CD4-positive, alpha-beta T cell treated with Interleukin-10 for 1 hour (primary cell): ENCODE measurements around the gene TPH1.

Source experiments
- DNase-seq: peaks from one replicate; pipeline ENCODE4 v3.0.0-alpha.2; 2020

TPH1 gene

GRCh38 chr11:18046116-18046777 is at the start of gene TPH1:
TPH1 (minus strand) TSS chr11:18046269; CDS start chr11:18040762, 5,507 bp downstream.
- no peak for DNase-seq

DNA sequence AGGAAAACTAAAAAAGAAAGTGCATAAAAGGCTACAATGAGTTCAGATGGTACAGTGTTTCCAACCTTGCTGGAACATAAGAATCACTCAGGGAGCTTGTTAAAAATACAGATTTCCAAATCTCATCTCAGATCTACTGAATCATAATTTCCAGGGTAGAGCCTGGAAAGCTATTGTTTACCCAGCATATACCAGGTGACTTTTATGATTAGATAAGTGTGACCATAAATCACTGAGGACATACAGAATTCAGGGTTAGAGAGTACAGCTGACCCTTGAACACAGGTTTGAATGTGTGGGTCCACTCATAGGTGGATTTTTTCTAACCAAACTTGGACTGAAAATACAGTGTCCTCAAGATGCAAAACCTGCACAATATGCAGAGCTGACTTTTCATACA is 47.9 kb upstream of the TPH1 start:
- DNase-seq, result no peak

- DNase-seq, result no peak
These were observed 45.7 kb upstream of the TPH1 start for GRCh38 chr11:18091731-18092130.

DNA sequence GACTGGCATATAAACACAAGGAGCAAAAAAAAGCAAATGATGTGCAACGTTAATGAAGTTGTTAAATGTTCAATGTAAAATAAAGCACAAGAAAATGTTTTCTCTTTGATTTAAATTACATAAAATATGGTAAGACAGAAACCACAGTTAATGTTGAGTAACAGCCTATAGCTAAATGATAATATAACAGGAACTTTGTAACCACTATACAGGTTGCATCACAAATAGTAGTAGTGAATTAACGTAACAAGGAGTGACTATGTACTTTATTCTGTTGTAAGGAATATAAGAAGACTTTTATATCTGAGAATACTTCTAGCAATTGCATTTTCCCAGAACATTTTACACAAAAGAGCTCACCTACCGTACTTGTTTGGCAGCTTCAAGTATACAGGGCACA is 42.9 kb upstream of the TPH1 start:
- no peak for DNase-seq

- no peak for DNase-seq
These were observed 42.3 kb upstream of the TPH1 start for GRCh38 chr11:18088366-18088765.

- no peak for DNase-seq
These were observed 35.5 kb upstream of the TPH1 start for GRCh38 chr11:18081551-18081950.

DNA sequence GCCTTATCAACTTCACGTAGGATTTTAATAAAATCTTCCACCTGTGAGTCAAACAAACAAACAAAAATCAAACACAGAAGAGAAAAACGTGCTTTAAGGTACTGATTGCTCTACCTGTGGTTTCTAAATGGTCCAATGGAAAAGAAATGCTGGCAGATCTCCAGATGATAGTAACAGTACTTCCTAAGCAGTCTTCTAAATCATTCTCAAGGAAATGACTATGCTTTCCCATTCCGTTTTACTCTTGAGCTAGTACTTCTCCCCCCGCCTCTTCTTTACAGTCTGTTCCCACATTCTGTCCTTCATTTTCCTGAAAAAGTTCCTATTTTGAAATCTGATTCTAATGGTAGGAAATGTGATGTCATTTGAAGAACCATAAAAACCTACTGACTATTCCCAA is 34.4 kb upstream of the TPH1 start:
- no peak for DNase-seq

DNA sequence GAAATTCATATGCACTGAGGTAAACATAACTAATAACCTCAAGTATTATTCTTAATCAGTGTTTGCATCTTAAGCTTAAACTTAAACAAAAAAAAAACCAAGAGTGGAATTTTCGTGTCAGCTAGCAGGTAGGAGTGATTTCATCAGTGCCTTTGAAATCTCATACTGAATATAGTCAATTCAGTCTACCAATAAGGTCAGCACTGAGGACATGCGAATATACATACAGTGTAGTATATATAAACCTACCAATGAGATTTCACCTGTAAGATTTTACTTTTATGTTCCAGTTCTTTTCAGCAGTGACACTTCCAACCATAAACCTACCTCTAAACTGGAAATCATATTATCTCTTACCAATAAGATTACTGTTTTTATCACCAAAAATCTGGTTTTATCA is 32.8 kb upstream of the TPH1 start:
- DNase-seq, result no peak

DNA sequence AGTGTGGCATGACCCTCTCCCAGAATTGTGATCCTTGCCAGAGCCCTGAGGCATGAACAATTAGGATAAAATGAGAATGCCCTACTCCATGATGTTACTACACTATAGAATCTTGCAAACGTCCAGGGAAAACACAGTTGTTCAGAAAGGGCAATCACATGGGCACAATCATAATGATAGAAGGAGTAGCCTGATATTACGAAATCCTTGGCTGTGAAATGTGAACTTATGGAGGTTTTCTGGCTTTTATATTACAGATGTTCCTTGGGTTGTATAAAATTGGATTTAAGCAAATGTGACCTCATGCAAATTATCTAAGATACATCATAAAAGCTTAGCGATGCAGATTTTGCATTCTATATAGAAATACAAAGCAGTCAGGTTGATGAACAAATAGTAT is 29.4 kb upstream of the TPH1 start:
- no peak for DNase-seq

- DNase-seq, result no peak
These were observed 25.1 kb upstream of the TPH1 start for GRCh38 chr11:18071098-18071705.

DNA sequence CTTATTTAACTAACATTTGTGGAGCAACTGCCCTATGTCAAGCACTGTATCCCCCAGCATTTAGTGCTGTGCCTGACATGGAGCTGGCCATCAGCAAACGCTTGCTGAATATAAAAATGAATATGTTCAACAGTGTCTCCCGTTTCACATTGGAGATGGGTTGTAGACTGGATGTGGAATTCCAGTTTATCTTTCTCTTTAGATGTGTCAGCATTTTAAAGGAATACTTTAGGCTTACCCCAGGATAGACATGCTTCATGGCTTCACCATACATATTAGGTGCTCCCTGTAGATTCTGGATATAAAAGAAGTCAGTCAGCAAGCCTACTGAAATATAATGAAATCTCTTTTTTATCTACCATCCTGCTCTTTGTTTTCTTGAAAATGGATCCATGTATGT is 21.3 kb upstream of the TPH1 start:
- no peak for DNase-seq

GRCh38 chr11:18066626-18067025 is 20.6 kb upstream of the TPH1 start:
- no peak for DNase-seq

DNA sequence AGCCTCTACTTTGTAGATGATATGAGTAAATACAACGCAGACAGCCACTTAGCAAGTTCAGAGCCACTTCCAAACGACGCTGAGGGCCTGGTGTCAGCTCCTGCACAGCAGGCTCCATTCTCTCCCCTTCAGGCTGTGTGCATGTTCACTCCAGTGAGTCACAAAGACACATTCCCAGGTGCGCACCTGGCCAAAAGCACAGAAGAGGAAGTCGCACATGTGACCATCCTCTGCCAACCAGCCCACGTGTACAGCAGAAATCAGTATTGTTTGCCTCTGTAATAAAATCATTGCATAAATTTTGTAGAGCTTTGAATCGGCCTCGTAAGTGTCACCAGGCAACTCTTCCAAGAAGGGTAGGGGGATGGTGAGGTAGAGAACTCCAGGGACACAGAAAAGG is 19.5 kb upstream of the TPH1 start:
- no peak for DNase-seq

DNA sequence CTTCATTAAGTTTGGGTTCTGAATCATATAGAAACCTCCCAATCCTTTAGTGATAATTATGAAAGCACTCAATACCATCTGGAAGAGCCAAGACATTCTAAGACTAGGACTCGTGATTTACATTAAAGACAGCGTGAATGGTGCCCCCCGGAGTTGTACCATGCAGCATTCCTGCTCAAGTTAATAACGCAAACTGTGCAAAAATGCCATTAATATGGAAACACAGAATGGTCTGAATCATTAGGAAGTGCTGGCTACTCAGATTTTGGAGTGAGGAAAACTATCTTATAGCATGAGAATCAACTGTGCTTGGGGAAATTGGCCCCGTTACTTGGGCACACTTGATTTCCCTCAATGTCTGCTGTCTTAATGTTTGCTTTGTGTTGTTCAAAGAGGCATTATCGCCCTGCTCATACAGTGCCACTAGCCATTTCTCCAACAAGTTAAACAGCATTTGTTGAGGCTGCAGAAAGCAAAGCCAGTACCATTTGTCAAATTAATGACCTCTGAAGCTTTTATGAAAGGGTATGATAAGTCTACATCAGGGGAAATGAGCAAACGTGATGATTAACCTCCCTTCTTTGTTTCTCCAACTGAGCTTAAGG is 18.5 kb upstream of the TPH1 start:
- DNase-seq, result no peak

GRCh38 chr11:18063862-18064434 is 17.9 kb upstream of the TPH1 start:
- no peak for DNase-seq

DNA sequence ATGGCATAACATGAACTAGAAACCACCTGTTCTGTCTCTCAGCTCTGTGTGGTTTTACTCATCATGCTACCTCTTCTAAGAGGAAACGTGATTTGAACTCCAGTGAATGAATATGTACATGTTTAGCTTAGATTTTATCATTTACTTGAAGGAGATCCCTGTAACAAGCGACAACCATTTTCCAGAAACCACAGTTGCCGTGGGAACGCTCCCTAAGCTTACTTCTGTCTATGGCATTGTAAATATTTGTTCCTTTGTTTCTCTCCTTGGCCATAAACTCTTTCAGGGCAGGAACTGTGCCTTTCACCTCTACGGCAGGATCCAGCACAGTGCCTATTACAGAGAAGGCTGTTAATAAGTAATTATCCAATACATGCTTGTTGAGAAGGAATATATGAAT is 17.1 kb upstream of the TPH1 start:
- DNase-seq, result no peak

- no peak for DNase-seq
These were observed 15.3 kb upstream of the TPH1 start for GRCh38 chr11:18061351-18061750.

- DNase-seq, result no peak
These were observed 10.6 kb upstream of the TPH1 start for GRCh38 chr11:18056561-18057181.

DNA sequence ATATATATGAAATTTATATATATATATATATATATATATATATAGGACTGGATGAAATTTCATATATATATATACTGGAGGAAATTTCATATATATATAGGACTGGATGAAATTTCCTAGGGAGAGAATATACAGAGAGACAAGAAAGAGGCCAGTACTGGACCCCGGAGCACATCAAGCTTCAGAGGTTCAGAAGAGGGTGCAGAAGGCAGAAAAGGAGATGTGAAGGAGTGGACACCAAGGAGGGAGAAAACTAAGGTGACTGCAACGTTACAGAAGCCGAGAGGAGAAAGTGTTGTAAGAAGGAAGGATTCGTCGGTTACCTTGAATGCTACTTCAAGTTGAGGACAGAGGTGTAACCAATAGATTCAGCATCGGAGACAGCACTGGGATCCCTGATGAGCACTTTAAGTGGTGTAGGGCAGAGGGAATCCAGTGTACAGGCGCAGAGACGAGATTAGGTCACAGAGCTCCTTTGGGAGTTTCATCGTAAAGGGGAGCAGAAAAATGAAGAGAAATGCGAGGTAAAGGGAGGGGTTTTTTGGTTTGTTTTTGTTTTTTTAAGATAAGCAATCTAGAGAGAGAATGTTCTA is 8.5 kb upstream of the TPH1 start:
- no peak for DNase-seq

GRCh38 chr11:18050848-18051247 is 4.8 kb upstream of the TPH1 start:
- DNase-seq, result no peak

- DNase-seq, result no peak
These were observed 9.6 kb downstream of the TPH1 start for GRCh38 chr11:18036456-18036855.

GRCh38 chr11:18027475-18027874 is 18.6 kb downstream of the TPH1 start:
- DNase-seq, result no peak

GRCh38 chr11:18022419-18022818 is 23.6 kb downstream of the TPH1 start:
- DNase-seq, result no peak
